GM19099 (cell line): ENCODE results near the gene MVD.

Experiments
- POLR2A ChIP-seq: IDR thresholded peaks from 3 replicates; pipeline ENCODE4 v1.6.1; 2011; ENCODE audit warnings: low read depth; ENCODE audit not compliant: insufficient read length; ENCODE audit errors: extremely low read depth

The MVD gene

DNA sequence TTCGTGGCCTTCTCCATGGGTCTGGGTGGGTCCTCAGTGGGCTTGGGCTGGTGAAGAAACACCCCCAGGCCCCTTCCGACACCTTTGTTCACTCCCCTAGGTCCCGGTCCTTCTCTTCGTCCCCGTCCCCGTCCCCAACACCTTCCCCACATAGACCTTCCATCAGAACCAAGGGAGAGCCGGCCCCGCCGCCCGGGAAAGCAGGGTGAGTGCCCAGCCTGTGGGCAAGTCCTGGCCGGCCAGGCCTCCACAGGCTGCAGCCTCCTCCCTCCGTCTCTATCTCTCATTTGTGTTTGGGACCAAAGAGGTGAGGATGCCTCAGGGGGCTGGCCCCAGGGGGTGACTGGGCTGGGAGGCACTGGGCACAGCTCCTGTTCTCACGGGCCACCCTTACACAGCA is 39.0 kb downstream of the MVD start:
- TF ChIP-seq POLR2A = no peak

DNA sequence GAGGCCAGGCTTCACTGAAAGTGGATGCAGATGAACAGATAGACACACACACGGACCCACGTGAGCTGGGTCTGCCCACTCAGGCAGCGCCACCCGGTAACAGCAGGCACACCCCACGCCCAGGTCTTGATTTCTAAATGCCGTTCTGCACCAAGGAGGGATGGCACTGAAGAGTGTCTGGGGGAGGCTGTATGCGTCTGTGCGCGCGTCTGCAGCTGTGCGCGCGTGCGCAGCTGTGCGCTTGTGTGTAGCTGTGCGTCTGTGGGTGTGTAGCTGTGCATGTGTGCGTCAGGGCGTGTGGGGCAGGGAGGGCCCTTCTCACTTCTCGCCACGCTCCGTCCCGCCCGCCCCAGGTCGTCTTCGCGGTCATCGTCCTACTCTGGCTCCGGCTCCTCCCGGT is 40.0 kb downstream of the MVD start:
- TF ChIP-seq POLR2A = no peak

DNA sequence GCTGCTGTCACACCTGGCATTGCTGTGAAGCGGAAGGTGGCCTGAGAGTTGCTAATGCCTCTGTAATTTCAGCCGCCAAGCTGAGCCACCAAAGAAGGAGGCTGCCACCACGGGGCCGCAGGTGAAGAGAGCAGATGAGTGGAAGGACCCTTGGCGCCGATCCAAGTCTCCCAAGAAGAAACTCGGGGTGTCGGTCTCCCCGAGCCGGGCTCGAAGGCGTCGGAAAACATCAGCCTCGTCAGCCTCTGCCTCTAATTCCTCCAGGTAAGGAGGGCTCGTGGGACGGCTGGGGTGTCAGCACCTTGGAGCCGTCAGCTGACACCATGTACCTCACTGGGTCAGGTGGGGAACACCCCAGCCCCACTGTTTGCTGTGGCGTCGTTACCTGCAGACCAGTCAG is 40.8 kb downstream of the MVD start:
- TF ChIP-seq POLR2A = no peak

DNA sequence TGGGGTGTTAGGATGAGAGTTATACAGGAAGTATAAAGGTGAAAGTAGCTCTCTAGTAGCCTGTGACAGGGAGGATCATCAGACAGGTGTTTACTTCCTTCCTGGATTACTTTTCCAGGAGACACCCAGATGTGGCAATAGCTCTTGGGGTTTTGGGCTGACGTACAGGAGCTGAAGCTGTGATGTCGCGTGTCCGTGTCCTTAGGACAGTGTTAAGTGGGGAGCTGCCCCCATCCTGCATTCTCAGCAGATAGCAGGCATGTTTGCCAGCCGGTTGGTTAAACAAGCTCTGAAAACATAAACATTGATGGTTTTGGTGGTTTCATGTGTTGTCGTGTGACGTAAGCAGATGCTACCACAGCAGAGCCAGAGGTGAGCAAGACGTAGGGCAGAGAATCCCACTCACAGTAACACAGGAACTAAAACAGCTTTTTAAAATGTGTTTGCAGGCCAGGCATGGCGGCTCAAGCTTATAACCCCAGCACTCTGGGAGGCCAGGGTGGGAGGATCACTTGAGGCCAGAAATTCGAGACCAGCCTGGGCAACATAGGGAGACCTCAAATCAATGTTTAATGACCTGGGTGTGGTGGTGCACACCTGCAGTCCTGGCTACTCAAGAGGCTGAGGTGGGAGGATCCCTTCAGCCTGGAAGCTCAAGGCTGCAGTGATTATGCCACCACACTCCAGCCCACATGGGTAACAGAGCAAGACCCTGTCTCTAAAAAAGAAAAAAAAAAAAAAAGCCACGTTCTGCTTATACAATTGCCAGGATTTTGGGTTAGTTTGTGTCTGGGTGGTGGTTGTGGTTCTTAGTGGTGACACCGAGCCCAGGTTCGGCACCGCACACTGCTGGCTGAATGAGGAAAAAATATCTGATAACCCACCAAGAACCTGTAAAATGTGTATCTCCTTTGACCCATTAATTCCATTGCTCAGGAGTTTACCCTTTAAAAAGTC is 42.8 kb downstream of the MVD start:
- no peak for TF ChIP-seq POLR2A

DNA sequence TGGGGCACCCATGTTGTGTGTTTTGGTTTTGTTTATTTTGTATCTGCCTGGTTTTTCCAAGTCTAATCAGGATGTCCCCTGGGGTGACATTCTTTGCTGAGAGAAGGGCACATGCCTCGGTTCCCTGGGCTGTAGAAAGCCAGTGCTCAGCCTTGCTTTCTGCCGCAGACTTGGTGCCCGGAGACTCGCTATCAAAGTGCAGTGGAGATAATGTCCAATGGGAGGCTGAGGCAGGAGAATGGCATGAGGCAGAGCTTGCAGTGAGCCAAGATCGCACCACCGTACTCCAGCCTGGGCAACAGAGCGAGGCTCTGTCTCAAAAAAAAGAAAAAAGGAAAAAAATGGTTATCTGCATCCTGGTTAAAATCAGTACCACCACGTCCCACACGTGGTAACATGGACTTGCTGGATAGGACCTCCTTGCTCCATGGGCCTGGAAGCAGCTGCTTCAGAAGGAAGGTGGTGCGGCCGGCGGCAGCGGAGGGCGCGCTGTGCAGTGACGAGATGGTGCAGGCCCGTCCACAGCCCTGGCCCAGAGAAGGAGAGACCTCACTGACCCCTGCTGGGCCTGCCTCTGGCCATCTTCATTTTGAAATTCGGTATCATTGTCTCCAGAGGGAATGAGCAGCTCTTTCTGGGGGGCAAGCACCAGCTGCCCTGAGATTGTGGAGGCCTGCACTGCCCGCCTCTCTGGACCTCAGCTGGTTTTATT is 43.8 kb downstream of the MVD start:
- TF ChIP-seq POLR2A = no peak

DNA sequence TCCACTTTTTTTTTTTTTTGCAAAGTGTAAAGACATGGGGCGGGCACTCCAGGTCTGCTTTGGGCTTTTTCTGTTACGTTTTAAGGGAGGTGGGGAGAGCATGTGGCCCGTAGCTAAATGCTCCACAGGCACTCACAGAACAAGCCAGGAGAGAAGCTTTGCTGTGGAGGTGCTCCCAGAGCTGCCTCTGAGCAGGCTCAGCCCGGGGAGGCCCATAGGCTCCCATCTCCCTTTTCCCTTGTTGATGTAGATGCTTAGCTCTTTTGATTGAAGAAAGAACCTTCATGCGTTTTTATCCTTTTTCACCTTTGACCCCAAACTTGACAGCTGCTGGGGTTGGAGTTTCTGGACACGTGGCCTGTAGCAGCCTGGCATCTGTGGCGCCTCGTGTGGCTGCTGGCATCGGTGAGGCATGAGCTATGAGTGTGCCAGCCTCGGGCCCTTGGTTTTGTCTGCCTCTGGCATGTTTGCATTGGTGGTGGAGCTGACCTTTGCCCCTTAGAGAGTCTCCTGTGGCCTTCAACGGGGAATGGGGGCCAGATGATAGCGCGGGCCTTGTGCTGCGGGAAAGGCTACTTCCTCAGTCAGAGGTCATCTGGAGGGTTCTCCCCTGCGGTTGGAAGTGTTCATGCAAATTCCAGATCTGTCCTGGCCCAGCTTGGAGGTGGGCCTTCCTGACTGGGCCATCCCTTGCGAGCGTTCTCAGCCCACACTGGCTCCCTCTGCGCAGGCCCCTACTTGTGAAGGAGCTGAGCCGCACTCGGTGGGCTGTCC is 44.5 kb downstream of the MVD start:
- TF ChIP-seq POLR2A = no peak

DNA sequence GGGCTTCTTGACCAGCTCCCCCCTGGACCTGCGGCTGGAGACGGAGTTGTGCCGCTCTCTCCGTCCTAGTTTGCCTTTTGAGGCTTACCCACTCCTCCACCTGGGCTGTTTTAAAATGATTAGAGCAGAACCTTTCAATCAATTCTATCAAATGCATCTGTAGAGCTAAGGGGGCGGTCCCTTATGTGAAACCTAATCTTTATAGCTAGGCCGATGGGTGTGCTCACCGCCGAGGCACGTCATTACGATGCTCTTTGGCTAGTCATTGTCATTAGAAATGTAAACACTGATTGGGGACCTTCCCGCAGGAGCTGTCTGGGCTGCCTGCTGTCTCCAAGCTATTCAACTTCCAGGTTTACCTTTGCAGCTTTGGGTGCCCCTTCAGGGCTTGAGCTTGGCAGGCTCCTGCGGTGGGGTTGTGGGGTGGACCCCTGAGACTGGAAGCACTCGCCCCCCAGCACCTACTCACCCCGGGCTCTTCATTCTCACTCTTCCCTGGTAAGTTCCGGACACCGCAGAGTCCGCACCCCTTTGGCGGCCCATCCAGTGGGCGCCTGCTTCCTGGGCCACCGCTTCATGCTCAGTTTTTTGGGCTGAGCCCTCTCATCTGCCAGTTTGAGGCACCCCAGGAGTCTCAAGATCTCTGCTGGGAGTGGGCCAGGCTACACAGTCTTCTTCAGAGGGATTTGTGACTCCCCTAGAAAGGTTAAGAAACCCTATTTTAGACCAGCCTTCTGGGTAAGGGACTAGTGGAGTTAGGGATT is 45.4 kb downstream of the MVD start:
- TF ChIP-seq POLR2A = no peak

DNA sequence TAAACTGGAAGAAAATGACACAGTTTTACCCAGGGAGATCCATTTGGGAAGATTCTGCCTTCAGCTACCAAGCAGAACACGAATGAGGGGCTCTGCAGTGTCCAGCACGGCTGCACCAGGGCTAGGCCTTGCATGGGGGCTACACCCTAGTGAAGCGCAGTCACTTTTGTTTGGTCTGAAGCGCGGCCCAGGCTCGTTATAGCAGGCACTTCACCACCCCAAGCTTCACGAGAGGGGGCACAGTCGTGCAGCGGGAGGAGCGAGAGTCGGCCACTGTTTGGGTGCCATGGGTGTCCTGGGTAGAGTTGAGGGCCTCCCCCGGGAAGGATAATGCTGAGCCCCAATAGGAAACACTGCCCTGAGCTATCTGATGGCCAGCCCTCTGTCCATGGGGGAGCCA is 46.2 kb downstream of the MVD start:
- TF ChIP-seq POLR2A = no peak

DNA sequence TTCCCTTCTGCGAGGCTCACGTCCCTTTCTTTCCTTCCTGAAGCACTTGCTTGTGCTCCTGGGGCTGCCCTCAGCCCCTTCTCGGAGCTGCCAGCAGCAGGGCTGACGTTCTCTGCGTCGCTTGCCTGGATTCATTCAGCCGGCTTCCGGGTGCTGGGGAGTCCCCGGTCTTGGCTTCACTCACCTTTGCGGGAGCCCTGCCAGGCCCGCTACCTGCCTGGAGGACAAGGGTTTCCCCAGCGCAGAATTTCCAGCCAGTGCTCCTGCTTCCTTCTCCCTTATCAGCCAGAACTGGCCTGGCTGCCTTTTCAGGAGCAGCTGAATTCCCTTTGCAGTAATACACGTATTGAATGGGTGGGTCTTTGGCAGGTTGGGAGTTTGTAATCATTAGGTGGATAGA is 46.6 kb downstream of the MVD start:
- no peak for TF ChIP-seq POLR2A

DNA sequence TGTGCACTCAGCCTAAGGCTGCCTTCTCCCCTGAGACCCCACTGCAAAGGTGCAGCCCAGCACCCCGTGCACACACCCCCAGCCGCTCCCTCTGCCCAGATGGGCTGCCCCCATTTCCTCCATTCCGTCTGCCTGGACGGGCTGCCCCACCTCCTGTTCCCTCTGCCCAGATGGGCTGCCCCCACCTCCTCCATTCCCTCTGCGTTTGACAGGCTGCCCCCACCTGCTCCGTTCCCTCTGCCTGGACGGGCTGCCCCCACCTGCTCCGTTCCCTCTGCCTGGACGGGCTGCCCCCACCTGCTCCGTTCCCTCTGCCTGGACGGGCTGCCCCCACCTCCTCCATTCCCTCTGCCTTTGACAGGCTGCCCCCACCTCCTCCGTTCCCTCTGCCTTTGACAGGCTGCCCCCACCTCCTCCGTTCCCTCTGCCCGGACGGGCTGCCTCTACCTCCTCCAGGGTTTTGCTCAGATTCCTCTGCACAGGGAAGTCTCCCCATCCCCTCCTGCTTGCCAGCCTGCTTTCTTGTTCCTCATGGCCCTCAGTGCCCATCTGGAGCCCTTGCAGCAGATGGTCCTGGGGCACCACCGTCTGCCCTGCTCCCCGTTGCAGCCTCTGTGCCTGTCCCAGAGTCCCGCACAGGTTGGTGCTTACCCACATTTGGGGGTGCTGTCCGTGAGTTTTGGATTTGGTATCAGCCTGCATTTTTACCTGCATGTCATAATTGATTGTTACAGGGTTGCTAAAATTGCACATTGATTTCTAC is 47.9 kb downstream of the MVD start:
- no peak for TF ChIP-seq POLR2A

DNA sequence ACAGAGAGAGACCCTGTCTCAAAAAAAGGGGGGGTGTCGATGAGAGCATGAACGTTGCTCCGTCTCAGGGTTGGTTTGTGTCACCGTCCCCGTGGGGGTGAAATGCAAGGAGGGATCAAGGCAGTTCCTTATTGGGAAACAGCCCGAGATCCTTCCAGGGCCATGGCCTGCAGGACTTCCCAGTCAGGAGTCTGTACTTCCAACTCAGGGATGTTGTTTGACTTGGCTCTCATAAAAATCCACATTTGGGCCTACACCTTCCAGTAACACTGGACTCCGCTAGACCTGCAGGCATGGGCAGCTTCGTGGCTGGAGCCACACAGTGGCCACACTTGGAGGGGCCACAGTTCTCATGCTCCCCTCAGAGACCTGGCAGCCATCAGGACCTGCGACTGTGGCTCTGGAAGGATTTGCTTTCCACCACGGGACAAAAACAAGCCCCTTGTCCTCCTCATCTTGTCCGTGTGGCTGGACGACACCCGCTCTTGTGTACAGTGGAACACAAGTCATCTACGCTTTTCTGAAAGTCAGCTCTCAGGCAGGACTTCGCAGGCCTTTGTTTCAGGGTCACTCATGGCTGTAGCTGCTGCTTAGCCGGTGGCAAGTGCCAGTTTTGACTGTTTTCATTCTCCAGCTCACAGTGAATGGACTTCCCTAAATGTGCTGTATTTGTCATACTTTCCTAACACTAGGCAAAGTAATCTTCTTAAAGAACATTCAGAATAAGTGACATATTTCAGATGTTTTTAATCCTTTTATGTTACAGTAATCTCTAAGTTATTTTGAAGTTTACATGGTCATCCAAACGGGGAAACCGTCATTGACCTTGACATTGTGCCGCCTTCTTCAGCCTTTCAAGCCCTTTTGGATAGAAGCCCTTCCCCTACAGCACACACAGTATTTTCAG is 48.7 kb downstream of the MVD start:
- TF ChIP-seq POLR2A = no peak

DNA sequence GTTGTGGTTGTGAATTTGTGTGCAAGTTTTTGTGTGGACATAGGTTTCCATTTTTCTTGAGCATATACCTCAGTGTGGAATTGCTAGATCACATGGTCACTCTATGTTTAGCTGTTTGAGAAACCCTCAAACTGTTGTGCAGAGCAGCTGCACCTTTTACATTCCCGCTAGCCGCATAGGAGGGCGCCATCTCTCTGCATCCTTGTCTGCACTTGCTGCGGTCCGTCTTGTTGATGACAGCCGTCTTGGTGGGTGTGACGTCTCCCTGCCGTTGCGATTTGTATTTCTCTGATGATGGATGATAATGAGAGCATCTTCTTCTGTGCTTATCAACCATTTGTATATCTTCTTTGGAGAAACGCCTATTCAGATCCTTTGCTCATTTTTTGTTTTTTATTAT is 49.6 kb downstream of the MVD start:
- TF ChIP-seq POLR2A = no peak
